Stimulated activated CD8-positive, alpha-beta memory T cell treated with anti-CD3 and anti-CD28 coated beads, Interleukin-12 subunit alpha, Interleukin-12 subunit beta, amount 100 ng/mL, for 24 hours (primary cell): ENCODE data around the gene NWD2.
"Not testable (repeated sequence)": the region's sequence is repeated elsewhere in the genome, so short reads cannot be mapped to it uniquely, and the experiment has no call there.

Experiments used
- DNase-seq: peaks from one replicate; pipeline ENCODE4 v3.0.0-alpha.2; 2020; ENCODE audit errors: extremely low read depth

The NWD2 gene

DNA sequence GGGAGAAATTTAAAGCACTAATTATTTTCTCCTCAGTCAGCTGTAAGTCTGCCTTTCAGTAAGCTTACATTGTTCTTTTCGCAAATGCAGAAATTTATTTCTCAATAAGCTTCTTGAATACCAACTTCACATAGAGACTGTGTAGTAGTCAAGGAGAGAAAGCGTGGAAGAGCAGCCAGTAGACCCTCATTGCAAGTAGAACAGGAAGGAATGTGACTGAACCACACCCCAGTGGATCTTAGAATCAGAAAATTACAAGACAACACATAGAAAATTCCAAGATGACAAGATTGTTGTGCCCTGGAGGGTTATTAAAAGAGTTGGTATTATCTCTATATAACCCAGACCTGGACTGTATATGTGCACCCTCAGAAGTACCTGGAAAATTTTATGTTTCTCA lies 224.7 kb downstream of the NWD2 start:
- no peak for DNase-seq

GRCh38 chr4:37470245-37470644 lies 225.7 kb downstream of the NWD2 start:
- no peak for DNase-seq

GRCh38 chr4:37471093-37471492 lies 226.6 kb downstream of the NWD2 start:
- DNase-seq, result no peak

- no peak for DNase-seq
These were observed 227.4 kb downstream of the NWD2 start for GRCh38 chr4:37471971-37472370.

DNA sequence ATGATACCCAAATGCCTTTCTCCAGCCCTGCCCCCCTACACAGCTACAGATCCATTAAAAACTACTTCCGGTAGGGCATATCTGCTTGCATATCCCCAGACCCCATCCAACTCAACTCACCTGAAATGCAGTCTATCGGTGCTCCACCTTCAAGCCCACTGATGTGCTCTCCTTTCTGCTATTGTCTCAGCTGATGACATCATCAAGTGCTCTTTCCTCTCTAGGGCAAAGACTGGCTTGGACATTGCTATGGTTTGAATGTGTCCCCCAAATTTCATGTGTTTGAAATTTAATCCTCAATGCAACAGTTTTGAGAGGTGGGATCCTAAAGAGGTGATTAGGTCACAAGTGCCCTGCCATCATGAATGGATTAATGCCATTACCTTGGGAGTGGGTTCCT lies 229.3 kb downstream of the NWD2 start:
- no peak for DNase-seq

DNA sequence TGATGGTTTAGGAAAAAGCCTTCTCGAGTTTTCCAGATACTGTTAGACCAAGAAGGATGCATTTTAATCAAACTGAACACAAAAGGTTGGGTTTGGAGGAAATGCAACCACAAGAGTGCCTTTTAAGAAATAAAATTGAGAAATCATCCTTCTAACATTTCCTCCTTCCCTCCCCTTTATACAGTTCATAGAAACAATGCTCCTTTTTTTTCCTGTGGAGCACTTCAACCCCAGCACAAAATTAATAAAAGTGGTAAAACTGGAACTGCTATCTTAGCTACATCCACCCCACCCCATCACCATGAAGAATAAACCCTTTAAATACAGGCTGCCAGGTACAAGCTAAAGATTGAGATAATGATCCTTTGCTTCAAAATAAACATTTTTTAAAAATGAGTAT lies 230.5 kb downstream of the NWD2 start:
- no peak for DNase-seq

DNA sequence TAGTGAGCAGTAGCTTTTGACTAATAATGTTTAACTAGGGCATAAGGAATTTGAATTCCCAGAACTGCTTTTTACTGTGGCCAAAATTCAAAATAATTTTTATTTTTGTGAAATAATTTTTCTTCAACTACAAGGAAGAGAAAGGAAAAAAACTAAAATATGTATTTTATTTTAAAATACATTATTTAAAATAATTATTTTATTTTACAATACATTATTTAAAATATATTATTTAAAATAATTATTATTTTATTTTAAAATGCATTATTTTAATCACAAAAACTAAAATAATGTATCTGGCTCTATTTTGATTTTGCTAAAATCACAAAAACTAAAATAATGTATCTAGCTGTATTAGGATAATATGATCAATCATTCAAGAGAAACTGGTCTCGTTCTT lies 231.2 kb downstream of the NWD2 start:
- DNase-seq, result no peak

DNA sequence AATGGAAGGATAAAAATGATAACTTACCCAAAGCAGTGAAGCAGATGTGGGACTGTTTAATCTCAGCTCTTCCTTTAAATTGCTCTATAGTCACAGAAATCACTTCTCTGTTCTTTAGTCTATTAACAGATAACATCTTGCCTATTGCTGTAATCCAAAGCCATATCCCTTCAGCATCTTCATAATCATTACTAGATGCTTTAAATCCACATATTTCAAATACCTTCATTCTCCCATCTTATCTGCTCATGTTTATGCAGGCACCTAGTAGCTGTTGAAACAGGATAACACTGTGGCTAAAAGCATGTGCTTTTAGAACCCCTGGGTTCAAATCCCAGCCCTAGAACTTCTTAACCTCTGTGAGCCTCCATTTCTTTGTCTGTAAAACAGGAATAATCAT lies 231.7 kb downstream of the NWD2 start:
- no peak for DNase-seq

DNA sequence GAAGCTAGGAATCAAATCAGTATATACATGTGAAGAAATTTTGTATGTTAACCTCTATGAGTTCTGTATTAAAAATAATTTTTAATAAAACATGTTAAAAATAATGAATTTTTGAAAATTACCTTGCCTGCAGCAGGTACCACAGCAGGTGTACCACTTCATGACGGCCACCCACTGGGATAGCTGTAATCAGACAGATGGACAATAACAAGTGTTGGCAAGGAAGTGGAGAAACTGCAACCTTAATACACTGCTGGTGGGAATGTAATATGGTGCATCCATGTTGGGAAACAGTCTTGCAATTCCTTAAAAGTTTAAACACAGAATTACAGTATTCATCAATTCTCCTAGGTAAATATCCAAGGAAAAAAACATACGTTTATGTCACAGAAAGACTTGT lies 232.1 kb downstream of the NWD2 start:
- DNase-seq, result no peak

GRCh38 chr4:37477126-37477525 lies 232.6 kb downstream of the NWD2 start:
- no peak for DNase-seq

GRCh38 chr4:37478151-37478550 lies 233.6 kb downstream of the NWD2 start:
- no peak for DNase-seq

- no peak for DNase-seq
These were observed 236.0 kb downstream of the NWD2 start for GRCh38 chr4:37480509-37480908.

- DNase-seq, result no peak
These were observed 237.1 kb downstream of the NWD2 start for GRCh38 chr4:37481547-37482122.

DNA sequence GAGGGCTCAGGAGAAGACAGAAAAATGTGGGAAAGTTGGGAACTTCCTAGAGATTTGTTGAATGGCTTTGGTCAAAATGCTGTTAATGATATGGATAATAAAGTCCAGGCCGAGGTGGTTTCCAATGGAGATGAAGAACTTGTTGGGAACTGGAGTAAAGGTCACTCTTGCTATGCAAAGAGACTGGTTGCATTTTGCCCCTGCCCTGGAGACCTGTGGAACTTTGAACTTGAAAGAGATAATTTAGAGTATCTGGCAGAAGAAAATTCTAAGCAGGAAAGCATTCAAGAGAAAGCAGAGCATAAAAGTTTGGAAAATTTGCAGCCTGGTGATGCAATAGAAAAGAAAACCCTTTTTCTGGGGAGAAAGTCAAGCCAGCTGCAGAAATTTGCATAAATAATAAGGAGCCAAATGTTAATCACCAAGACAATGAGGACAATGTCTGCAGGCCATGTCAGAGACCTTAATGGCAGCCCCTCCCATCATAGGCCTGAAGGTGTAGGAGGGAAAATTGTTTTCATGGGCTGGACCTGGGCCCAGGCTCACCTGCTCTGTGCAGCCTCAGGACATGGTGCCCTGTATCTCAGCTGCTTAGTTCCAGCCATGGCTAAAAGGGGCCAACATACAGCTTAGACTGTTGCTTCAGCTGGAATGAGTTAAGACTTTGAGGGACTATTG lies 237.8 kb downstream of the NWD2 start:
- no peak for DNase-seq

- no peak for DNase-seq
These were observed 239.1 kb downstream of the NWD2 start for GRCh38 chr4:37483610-37484009.

- no peak for DNase-seq
These were observed 241.6 kb downstream of the NWD2 start for GRCh38 chr4:37486166-37486565.

GRCh38 chr4:37487668-37488067 lies 243.1 kb downstream of the NWD2 start:
- no peak for DNase-seq

DNA sequence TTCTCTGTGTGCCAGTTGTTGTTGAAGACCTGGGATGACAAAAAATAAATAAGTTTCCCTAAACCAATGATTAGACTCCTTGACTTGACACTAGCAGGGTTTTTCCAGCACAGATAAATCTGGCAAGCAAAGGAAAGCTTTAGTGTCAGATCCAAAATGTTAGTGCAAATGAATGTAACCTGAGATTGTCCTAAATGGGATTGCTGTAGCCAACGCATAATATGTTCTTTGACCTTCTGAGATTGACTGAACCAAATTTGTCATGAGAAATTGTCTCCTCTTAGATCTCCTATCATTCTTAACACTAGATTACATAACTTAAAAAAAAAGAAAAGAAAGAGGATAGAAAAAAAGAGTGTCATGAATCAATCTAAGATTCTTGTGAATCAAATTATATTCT lies 245.2 kb downstream of the NWD2 start:
- no peak for DNase-seq

GRCh38 chr4:37490391-37491347 lies 246.1 kb downstream of the NWD2 start:
- DNase-seq, result no peak

- not testable (repeated sequence) for DNase-seq
These were observed 250.8 kb downstream of the NWD2 start for GRCh38 chr4:37495353-37495752.
